Karpas-422 (cell line): Measurements from ENCODE around the gene EPHA6. TPM values are rescaled to one million over a fixed set of nuclear protein-coding genes. Genes with fewer than 3 reads are reported as not detected.
"Not testable (repeated sequence)": the region's sequence is repeated elsewhere in the genome, so short reads cannot be mapped to it uniquely, and the experiment has no call there.

Source experiments
- DNase-seq: peaks from one replicate; pipeline ENCODE4 v3.0.0-alpha.2; 2015
- H2AFZ ChIP-seq: fragments of 200-600 bp; sonication (generic); 2 replicates; pipeline ENCODE4 v1.6.1; 2014; ENCODE audit warnings: antibody characterized with exemption, low read length, mixed read lengths
- H3K27ac ChIP-seq: fragments of 200-600 bp; sonication (generic); 2 replicates; pipeline ENCODE4 v1.5.1; 2014; ENCODE audit warnings: mild to moderate bottlenecking, low read length, moderate library complexity
- H3K27me3 ChIP-seq: fragments of 200-600 bp; sonication (generic); 2 replicates; pipeline ENCODE4 v1.6.1; 2014; ENCODE audit warnings: low read length, mixed read lengths
- H3K36me3 ChIP-seq: fragments of 200-600 bp; sonication (generic); 2 replicates; pipeline ENCODE4 v1.6.1; 2014; ENCODE audit warnings: low read length, mixed read lengths; ENCODE audit not compliant: insufficient read depth
- H3K4me1 ChIP-seq: fragments of 200-600 bp; sonication (generic); 2 replicates; pipeline ENCODE4 v1.6.1; 2014; ENCODE audit warnings: mild to moderate bottlenecking, low read length, mixed read lengths
- H3K4me2 ChIP-seq: fragments of 200-600 bp; sonication (generic); 2 replicates; pipeline ENCODE4 v1.6.1; 2014; ENCODE audit warnings: low read length, low read depth, mild to moderate bottlenecking; ENCODE audit not compliant: poor library complexity, severe bottlenecking
- H3K4me3 ChIP-seq: fragments of 200-600 bp; sonication (generic); 2 replicates; pipeline ENCODE4 v1.5.1; 2014; ENCODE audit warnings: mild to moderate bottlenecking, antibody characterized with exemption, low read length, mixed read lengths
- H3K79me2 ChIP-seq: fragments of 200-600 bp; sonication (generic); 2 replicates; pipeline ENCODE4 v1.6.1; 2014; ENCODE audit warnings: mild to moderate bottlenecking, low read length, mixed read lengths
- H3K9ac ChIP-seq: fragments of 200-600 bp; sonication (generic); 2 replicates; pipeline ENCODE4 v1.6.0; 2014; ENCODE audit warnings: low read length
- H3K9me2 ChIP-seq: fragments of 200-600 bp; sonication (generic), shearing (Covaris generic); replicated peaks from 2 replicates; pipeline ENCODE4 v1.6.0; 2014; ENCODE audit warnings: mild to moderate bottlenecking, low read length, moderate library complexity; ENCODE audit not compliant: insufficient read depth
- H3K9me3 ChIP-seq: fragments of 300-700, 200-600 bp; sonication (generic); 2 replicates; pipeline ENCODE4 v1.6.1; 2014; ENCODE audit warnings: low read length, mixed read lengths
- H4K20me1 ChIP-seq: fragments of 200-600 bp; sonication (generic); 2 replicates; pipeline ENCODE4 v1.6.1; 2014; ENCODE audit warnings: mild to moderate bottlenecking, antibody characterized with exemption, low read length, low read depth; ENCODE audit not compliant: insufficient read depth
- total RNA-seq: library from RNA; depleted of rRNA; stranded (reverse); fragments of >200 nt; shearing (Covaris generic); gene quantifications from 2 replicates; pipeline ENCODE4 v1.2.3, GENCODE V29; 2014; ENCODE audit warnings: low replicate concordance

EPHA6 gene
- total RNA-seq, 1 experiment from 2014 or later, result not detected

GRCh38 chr3:97510795-97511194 is 696.4 kb downstream of the EPHA6 start:
- H3K9me3 ChIP-seq, result no peaks in the 10 kb centered on the region; the same call in 1 of the 2 replicates
- no peak overlapping the region for H3K4me2 ChIP-seq
- no peak overlapping the region for H3K4me3 ChIP-seq
- H3K36me3 ChIP-seq, result no peaks in the 10 kb centered on the region
- H3K79me2 ChIP-seq, result no peaks in the 10 kb centered on the region
- H3K27me3 ChIP-seq, result no peaks in the 10 kb centered on the region
- H3K9ac ChIP-seq, result no peak overlapping the region
- no peaks in the 10 kb centered on the region for H3K9me2 ChIP-seq
- no peaks in the 10 kb centered on the region for H3K4me1 ChIP-seq
- DNase-seq, result no peak
- H4K20me1 ChIP-seq, result no peaks in the 10 kb centered on the region
- no peak overlapping the region for H2AFZ ChIP-seq
- no peak overlapping the region for H3K27ac ChIP-seq

GRCh38 chr3:97515076-97515475 is 700.7 kb downstream of the EPHA6 start:
- Histone ChIP-seq H3K4me2 (no peak overlapping the region), H3K9me2 (no peaks in the 10 kb centered on the region), H3K36me3 (no peaks in the 10 kb centered on the region), H3K79me2 (no peaks in the 10 kb centered on the region), H3K9me3 (no peaks in the 10 kb centered on the region; the same call in 1 of the 2 replicates), H3K27me3 (no peaks in the 10 kb centered on the region), H3K27ac (no peak overlapping the region), H3K4me3 (no peak overlapping the region), H2AFZ (no peak overlapping the region), H3K4me1 (no peaks in the 10 kb centered on the region), H4K20me1 (no peaks in the 10 kb centered on the region), H3K9ac (no peak overlapping the region)
- no peak for DNase-seq

GRCh38 chr3:97530691-97531090 is 716.3 kb downstream of the EPHA6 start:
- no peak overlapping the region for H3K27ac ChIP-seq
- H3K79me2 ChIP-seq, result no peaks in the 10 kb centered on the region
- H2AFZ ChIP-seq, result no peak overlapping the region
- no peak overlapping the region for H3K9ac ChIP-seq
- DNase-seq, result no peak
- no peak overlapping the region for H3K4me2 ChIP-seq
- H3K9me3 ChIP-seq, result no peaks in the 10 kb centered on the region
- H3K9me2 ChIP-seq, result no peaks in the 10 kb centered on the region
- no peaks in the 10 kb centered on the region for H3K27me3 ChIP-seq
- no peak overlapping the region for H3K4me3 ChIP-seq
- no peaks in the 10 kb centered on the region for H4K20me1 ChIP-seq
- H3K4me1 ChIP-seq, result no peaks in the 10 kb centered on the region
- no peaks in the 10 kb centered on the region for H3K36me3 ChIP-seq

GRCh38 chr3:97547573-97547972 is 733.2 kb downstream of the EPHA6 start:
- H2AFZ ChIP-seq, H3K4me2 ChIP-seq, H4K20me1 ChIP-seq, H3K27ac ChIP-seq, H3K4me1 ChIP-seq, H3K9ac ChIP-seq, H3K36me3 ChIP-seq, H3K4me3 ChIP-seq, DNase-seq, H3K9me2 ChIP-seq, H3K79me2 ChIP-seq, H3K9me3 ChIP-seq, H3K27me3 ChIP-seq: not testable (repeated sequence)

GRCh38 chr3:97550408-97550807 is 736.0 kb downstream of the EPHA6 start:
- Histone ChIP-seq H4K20me1 (no peaks in the 10 kb centered on the region), H3K9me2 (no peaks in the 10 kb centered on the region), H3K9ac (no peak overlapping the region), H3K36me3 (no peaks in the 10 kb centered on the region), H3K27me3 (no peaks in the 10 kb centered on the region), H3K79me2 (no peaks in the 10 kb centered on the region), H3K27ac (no peak overlapping the region), H3K9me3 (no peaks in the 10 kb centered on the region), H3K4me1 (no peaks in the 10 kb centered on the region), H3K4me3 (no peak overlapping the region), H2AFZ (no peak overlapping the region), H3K4me2 (no peak overlapping the region)
- DNase-seq, result no peak

DNA sequence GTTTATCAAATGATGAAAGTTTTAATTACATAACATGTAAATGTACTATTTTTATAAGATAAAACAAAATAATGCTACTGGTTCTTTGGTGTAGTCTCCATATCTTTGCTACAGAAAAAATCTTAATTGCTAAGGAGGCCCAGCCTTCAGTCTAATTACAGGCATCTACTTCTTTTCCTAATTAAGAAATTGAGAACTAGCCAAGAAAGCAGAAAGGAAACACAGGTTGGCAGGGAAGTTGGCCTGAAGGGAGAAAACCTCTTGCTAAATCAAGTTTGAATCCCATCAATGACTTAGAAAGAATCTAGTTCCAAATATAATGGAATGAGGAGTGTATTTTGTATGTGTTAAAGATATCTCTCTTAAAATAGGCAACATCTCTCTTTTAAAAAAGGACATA is 737.8 kb downstream of the EPHA6 start:
- H3K9me3 ChIP-seq, result 0 out of 2 replicates have a peak, but pooled peaks cover 3% of the 10 kb centered on the region
- DNase-seq, result no peak
- H3K4me2 ChIP-seq, result no peak overlapping the region
- H3K4me3 ChIP-seq, result no peak overlapping the region
- H3K79me2 ChIP-seq, result no peaks in the 10 kb centered on the region
- H3K9me2 ChIP-seq, result no peaks in the 10 kb centered on the region
- no peaks in the 10 kb centered on the region for H3K36me3 ChIP-seq
- no peaks in the 10 kb centered on the region for H3K4me1 ChIP-seq
- H4K20me1 ChIP-seq, result no peaks in the 10 kb centered on the region
- H2AFZ ChIP-seq, result no peak overlapping the region
- no peak overlapping the region for H3K27ac ChIP-seq
- no peaks in the 10 kb centered on the region for H3K27me3 ChIP-seq
- no peak overlapping the region for H3K9ac ChIP-seq

GRCh38 chr3:97575742-97576141 is 761.3 kb downstream of the EPHA6 start:
- no peak overlapping the region for H3K4me2 ChIP-seq
- no peak overlapping the region for H3K4me3 ChIP-seq
- H3K27ac ChIP-seq, result no peak overlapping the region
- H3K4me1 ChIP-seq, result no peaks in the 10 kb centered on the region
- no peak for DNase-seq
- no peaks in the 10 kb centered on the region for H3K79me2 ChIP-seq
- H3K9me2 ChIP-seq, result no peaks in the 10 kb centered on the region
- H3K36me3 ChIP-seq, result no peaks in the 10 kb centered on the region
- H3K27me3 ChIP-seq, result no peaks in the 10 kb centered on the region
- H3K9ac ChIP-seq, result no peak overlapping the region
- H4K20me1 ChIP-seq, result no peaks in the 10 kb centered on the region
- no peak overlapping the region for H2AFZ ChIP-seq
- no peaks in the 10 kb centered on the region for H3K9me3 ChIP-seq

DNA sequence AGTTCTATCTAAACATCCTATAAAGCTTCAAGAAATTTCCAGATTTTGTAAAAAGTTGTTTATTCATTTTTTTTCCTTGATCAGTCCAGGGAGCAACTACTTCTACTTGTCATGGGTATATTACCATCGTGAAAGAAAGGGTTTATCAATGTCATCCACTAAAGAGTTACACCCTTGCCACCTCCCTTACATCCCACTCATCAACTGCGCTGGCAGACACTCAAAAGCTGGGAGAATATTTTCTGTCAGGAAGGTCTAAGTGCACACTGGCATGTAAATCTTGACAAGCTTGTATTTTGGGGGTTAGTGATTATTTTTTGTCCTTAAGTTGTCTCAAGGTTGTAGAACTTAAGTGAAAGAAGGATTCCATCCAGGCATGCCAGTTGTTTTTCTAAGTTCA is 761.8 kb downstream of the EPHA6 start:
- H2AFZ ChIP-seq, result no peak overlapping the region
- DNase-seq, result no peak
- no peaks in the 10 kb centered on the region for H3K79me2 ChIP-seq

GRCh38 chr3:97579365-97579764 is 765.0 kb downstream of the EPHA6 start:
- no peaks in the 10 kb centered on the region for H3K9me3 ChIP-seq
- no peak overlapping the region for H3K27ac ChIP-seq
- no peak overlapping the region for H3K4me3 ChIP-seq
- H4K20me1 ChIP-seq, result no peaks in the 10 kb centered on the region
- H3K9me2 ChIP-seq, result no peaks in the 10 kb centered on the region
- H3K4me2 ChIP-seq, result no peak overlapping the region
- no peaks in the 10 kb centered on the region for H3K27me3 ChIP-seq
- no peaks in the 10 kb centered on the region for H3K79me2 ChIP-seq
- no peaks in the 10 kb centered on the region for H3K4me1 ChIP-seq
- H3K36me3 ChIP-seq, result no peaks in the 10 kb centered on the region
- no peak overlapping the region for H2AFZ ChIP-seq
- no peak overlapping the region for H3K9ac ChIP-seq
- DNase-seq, result no peak

More for the DNA sequence above, 761.8 kb downstream of the EPHA6 start:
- H3K4me1 ChIP-seq, result no peaks in the 10 kb centered on the region
- H3K4me3 ChIP-seq, result no peak overlapping the region
- no peak overlapping the region for H3K27ac ChIP-seq
- no peaks in the 10 kb centered on the region for H4K20me1 ChIP-seq
- no peaks in the 10 kb centered on the region for H3K27me3 ChIP-seq
- no peaks in the 10 kb centered on the region for H3K9me3 ChIP-seq
- no peak overlapping the region for H3K4me2 ChIP-seq
- no peak overlapping the region for H3K9ac ChIP-seq
- H3K9me2 ChIP-seq, result no peaks in the 10 kb centered on the region
- no peaks in the 10 kb centered on the region for H3K36me3 ChIP-seq
